GM23248 (cell line): ENCODE measurements around the gene CNTN1.

Source experiments
- EZH2 ChIP-seq: fragments of 200-600 bp; sonication (generic); IDR thresholded peaks from 2 replicates; pipeline ENCODE4 v1.6.1; 2018; ENCODE audit warnings: antibody characterized with exemption, mild to moderate bottlenecking; ENCODE audit not compliant: insufficient read depth, poor library complexity, severe bottlenecking
- EZH2phosphoT487 ChIP-seq: fragments of 200-600 bp; sonication (generic); IDR thresholded peaks from 2 replicates; pipeline ENCODE4 v1.6.1; 2018; ENCODE audit warnings: antibody characterized with exemption, moderate library complexity, mild to moderate bottlenecking, low read depth; ENCODE audit not compliant: insufficient read depth

DNA sequence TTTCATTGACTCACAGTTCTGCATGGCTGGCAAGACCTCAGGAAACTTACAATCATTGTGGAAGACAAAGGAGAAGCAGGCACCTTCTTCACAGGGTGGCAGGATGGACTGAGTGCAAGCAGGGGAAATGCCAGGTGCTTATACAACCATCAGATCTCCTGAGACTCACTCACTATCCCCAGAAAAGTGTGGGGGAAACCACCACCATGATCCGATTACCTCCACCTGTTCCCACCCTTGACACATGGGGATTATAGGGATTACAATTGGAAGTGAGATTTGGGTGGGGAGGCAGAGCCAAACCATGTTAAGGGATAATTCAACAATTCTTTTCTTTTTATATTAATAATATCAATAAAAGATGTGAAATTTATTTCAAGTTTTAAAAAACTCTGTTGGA, 34.1 kb downstream of the CNTN1 start:
- TF ChIP-seq EZH2 = no peak
- no peak for TF ChIP-seq EZH2phosphoT487
